Measurements from ENCODE around the gene DIDO1.

Gene DIDO1

GRCh38 chr20:62969939-62970306 is 43.6 kb upstream of the DIDO1 start:
- no peaks in the 10 kb centered on the region for H4K20me1 ChIP-seq (ENCODE audit: insufficient read depth)
- H3K79me2 ChIP-seq (ENCODE audit: insufficient read depth, low read depth) = no peaks in the 10 kb centered on the region
- H3K27me3 ChIP-seq (ENCODE audit: insufficient read depth, low read depth) = peaks cover 94% of the 10 kb centered on the region
- H3K4me3 ChIP-seq (IDR thresholded peaks at IDR 0.05; ENCODE audit: insufficient read depth, low read depth, low read length) = no peak overlapping the region
- TF ChIP-seq, protein P1, sequence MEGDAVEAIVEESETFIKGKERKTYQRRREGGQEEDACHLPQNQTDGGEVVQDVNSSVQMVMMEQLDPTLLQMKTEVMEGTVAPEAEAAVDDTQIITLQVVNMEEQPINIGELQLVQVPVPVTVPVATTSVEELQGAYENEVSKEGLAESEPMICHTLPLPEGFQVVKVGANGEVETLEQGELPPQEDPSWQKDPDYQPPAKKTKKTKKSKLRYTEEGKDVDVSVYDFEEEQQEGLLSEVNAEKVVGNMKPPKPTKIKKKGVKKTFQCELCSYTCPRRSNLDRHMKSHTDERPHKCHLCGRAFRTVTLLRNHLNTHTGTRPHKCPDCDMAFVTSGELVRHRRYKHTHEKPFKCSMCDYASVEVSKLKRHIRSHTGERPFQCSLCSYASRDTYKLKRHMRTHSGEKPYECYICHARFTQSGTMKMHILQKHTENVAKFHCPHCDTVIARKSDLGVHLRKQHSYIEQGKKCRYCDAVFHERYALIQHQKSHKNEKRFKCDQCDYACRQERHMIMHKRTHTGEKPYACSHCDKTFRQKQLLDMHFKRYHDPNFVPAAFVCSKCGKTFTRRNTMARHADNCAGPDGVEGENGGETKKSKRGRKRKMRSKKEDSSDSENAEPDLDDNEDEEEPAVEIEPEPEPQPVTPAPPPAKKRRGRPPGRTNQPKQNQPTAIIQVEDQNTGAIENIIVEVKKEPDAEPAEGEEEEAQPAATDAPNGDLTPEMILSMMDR (conservative IDR thresholded peaks at IDR 0.05; ENCODE audit: low read depth, low read length) = no peak
- no peak overlapping the region for H3K4me2 ChIP-seq
- no peak overlapping the region for H2AFZ ChIP-seq (ENCODE audit: low read depth)
- H3K9ac ChIP-seq = no peak overlapping the region
- no peak overlapping the region for H3K27ac ChIP-seq
- no peaks in the 10 kb centered on the region for H3K4me1 ChIP-seq (ENCODE audit: low read depth, poor library complexity, severe bottlenecking)
- no peaks in the 10 kb centered on the region for H3K36me3 ChIP-seq (ENCODE audit: insufficient read depth)

- no peak overlapping the region for H3K4me3 ChIP-seq (IDR thresholded peaks at IDR 0.05; ENCODE audit: insufficient read depth, low read depth, low read length)
- no peak overlapping the region for H3K4me2 ChIP-seq
- no peaks in the 10 kb centered on the region for H3K79me2 ChIP-seq (ENCODE audit: insufficient read depth, low read depth)
- H4K20me1 ChIP-seq (ENCODE audit: insufficient read depth) = no peaks in the 10 kb centered on the region
- TF ChIP-seq, protein P1 (conservative IDR thresholded peaks at IDR 0.05; ENCODE audit: low read depth, low read length) = no peak
- H2AFZ ChIP-seq (ENCODE audit: low read depth) = no peak overlapping the region
- no peak overlapping the region for H3K27ac ChIP-seq
- no peak overlapping the region for H3K9ac ChIP-seq
- peaks cover 94% of the 10 kb centered on the region for H3K27me3 ChIP-seq (ENCODE audit: insufficient read depth, low read depth)
- H3K4me1 ChIP-seq (ENCODE audit: low read depth, poor library complexity, severe bottlenecking) = no peaks in the 10 kb centered on the region
- no peaks in the 10 kb centered on the region for H3K36me3 ChIP-seq (ENCODE audit: insufficient read depth)
Measured at GRCh38 chr20:62969179-62969760, 43.0 kb upstream of the DIDO1 start.

- H3K9ac ChIP-seq = no peak overlapping the region
- H3K27ac ChIP-seq = no peak overlapping the region
- peaks cover 94% of the 10 kb centered on the region for H3K27me3 ChIP-seq (ENCODE audit: insufficient read depth, low read depth)
- H4K20me1 ChIP-seq (ENCODE audit: insufficient read depth) = no peaks in the 10 kb centered on the region
- no peaks in the 10 kb centered on the region for H3K4me1 ChIP-seq (ENCODE audit: low read depth, poor library complexity, severe bottlenecking)
- H2AFZ ChIP-seq (ENCODE audit: low read depth) = no peak overlapping the region
- TF ChIP-seq, protein P1 (conservative IDR thresholded peaks at IDR 0.05; ENCODE audit: low read depth, low read length) = no peak
- no peaks in the 10 kb centered on the region for H3K79me2 ChIP-seq (ENCODE audit: insufficient read depth, low read depth)
- no peak overlapping the region for H3K4me3 ChIP-seq (IDR thresholded peaks at IDR 0.05; ENCODE audit: insufficient read depth, low read depth, low read length)
- H3K36me3 ChIP-seq (ENCODE audit: insufficient read depth) = no peaks in the 10 kb centered on the region
- H3K4me2 ChIP-seq = no peak overlapping the region
Measured at GRCh38 chr20:62968378-62969178, 42.3 kb upstream of the DIDO1 start.

DNA sequence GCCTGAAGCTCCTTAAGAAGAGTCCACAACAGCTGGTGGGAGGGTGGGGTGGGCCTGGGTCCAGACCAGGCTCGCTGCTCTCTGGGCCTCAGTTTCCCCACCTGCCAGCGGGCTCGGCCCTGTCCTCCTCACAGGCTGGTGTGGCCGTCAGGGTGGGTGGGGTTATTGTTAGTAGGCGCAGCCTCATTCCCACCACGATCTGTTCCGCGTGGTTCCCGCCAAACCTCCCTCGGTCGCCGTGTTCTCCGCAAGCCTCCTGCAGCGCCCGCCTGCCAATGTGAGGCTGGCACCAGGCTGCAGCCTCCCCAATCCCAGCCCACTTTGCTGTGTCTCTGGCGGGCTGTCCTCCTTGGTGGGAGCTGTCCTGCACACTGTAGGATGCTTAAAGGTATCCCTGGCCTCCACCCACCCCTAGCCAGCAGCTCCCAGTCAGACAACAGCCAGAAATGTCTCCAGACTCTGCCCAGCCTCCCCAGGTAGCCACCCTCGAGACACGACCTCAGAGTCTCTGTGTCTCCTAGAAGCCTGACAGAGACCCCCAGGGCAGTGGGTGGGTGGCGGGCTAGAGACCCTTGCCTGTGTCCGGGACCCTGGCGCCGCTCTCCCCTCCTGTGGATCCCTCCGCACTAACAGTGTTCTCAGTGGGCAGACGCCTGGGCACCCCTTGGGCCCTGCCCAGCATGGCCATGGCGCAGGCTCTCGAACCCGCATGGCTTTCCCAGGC is 41.5 kb upstream of the DIDO1 start:
- H3K9ac ChIP-seq = no peak overlapping the region
- no peak overlapping the region for H3K27ac ChIP-seq
- no peaks in the 10 kb centered on the region for H3K36me3 ChIP-seq (ENCODE audit: insufficient read depth)
- no peaks in the 10 kb centered on the region for H3K79me2 ChIP-seq (ENCODE audit: insufficient read depth, low read depth)
- peaks cover 94% of the 10 kb centered on the region for H3K27me3 ChIP-seq (ENCODE audit: insufficient read depth, low read depth)
- TF ChIP-seq, protein P1 (conservative IDR thresholded peaks at IDR 0.05; ENCODE audit: low read depth, low read length) = no peak
- no peak overlapping the region for H2AFZ ChIP-seq (ENCODE audit: low read depth)
- no peak overlapping the region for H3K4me3 ChIP-seq (IDR thresholded peaks at IDR 0.05; ENCODE audit: insufficient read depth, low read depth, low read length)
- H4K20me1 ChIP-seq (ENCODE audit: insufficient read depth) = no peaks in the 10 kb centered on the region
- no peaks in the 10 kb centered on the region for H3K4me1 ChIP-seq (ENCODE audit: low read depth, poor library complexity, severe bottlenecking)
- no peak overlapping the region for H3K4me2 ChIP-seq
